Measurements from ENCODE around the gene ZNF184. TPM values are rescaled to one million over a fixed set of nuclear protein-coding genes. Genes with fewer than 3 reads are reported as not detected.

Gene ZNF184
- total RNA-seq (10 to 100 TPM; 19.6 to 21.1 TPM), total RNA-seq (5.1 to 126 (median 36.5) reads per million in 172 experiments)
- polyA plus RNA-seq (2013, experiment 1 of 2), result 5.9 TPM
- 8.6 TPM for polyA plus RNA-seq (2013, experiment 2 of 2)

GRCh38 chr6:27472617-27473400, at the start of gene ZNF184:
ZNF184 (minus strand) TSS chr6:27473105; CDS start chr6:27472294, 811 bp downstream.
- Mint-ChIP-seq H3K4me3 (peak within 1 kb of the TSS; percentile 88), H3K27me3 (no peaks in the 10 kb centered on the region), H3K27ac (peak within 1 kb of the TSS; percentile 91), H3K4me1 (ENCODE audit: low read depth) (peaks cover 53% of the 10 kb centered on the region), H3K9me3 (no peaks in the 10 kb centered on the region), H3K36me3 (ENCODE audit: low read depth) (peaks cover 41% of the 10 kb centered on the region)
- H3K27me3 ChIP-seq (ENCODE audit: control insufficient read depth in 1 of 2, insufficient read depth in 2 of 2, low read length in 2 of 2), result no peaks in the 10 kb centered on the region
- DNase-seq (peak; percentile 68 to 94 (median 80)), ATAC-seq (ENCODE audit: poor library complexity) (peak; percentile 59)
- ChIA-PET CTCF (interaction anchor here (0.6 to 2.4 kb wide), 6 partner anchors 46 to 346 kb away, joined by 3 to 9 read pairs (median 5); no protein-coding TSS in a partner anchor), POLR2A (interaction anchor here (0.7 to 2.2 kb wide), 35 partner anchors 8 to 1532 kb away, joined by 3 to 20 read pairs (median 5); partner anchors contain the start of genes ZNF311 and ZNF391)
- no peaks in the 10 kb centered on the region for H3K9me3 ChIP-seq (ENCODE audit: control insufficient read depth in 1 of 2, insufficient read depth in 1 of 2, low read length in 2 of 2)
- H3K4me3 ChIP-seq (ENCODE audit: low read length), result peak within 1 kb of the TSS; percentile 85
- no peak for TF ChIP-seq CTCF (IDR thresholded peaks at IDR 0.05)
- peak within 1 kb of the TSS; percentile 88 to 96 for H3K27ac ChIP-seq (ENCODE audit: low read depth in 1 of 2, low read length in 2 of 2)
- H3K36me3 ChIP-seq (ENCODE audit: insufficient read depth, low read length), result peaks cover 20% of the 10 kb centered on the region
- intact Hi-C loops (cut with DNase I, micrococcal nuclease), result loop anchor here (5.0 to 10.0 kb wide), 10 partner anchors 81 to 1448 kb away; partner anchors contain the start of genes HMGN4 (in 1 of the 2), POM121L2 (in 1 of the 2), ZNF391 (in 1 of the 2) and ZSCAN23 (in 1 of the 2)
- H3K4me1 ChIP-seq (ENCODE audit: insufficient read depth, low read length), result peaks cover 21% of the 10 kb centered on the region

- peak; percentile 78 for TF ChIP-seq CTCF (IDR thresholded peaks at IDR 0.05)
- peaks cover 0 to 3% of the 10 kb centered on the region in 2 experiments for H3K9me3 ChIP-seq (ENCODE audit: control insufficient read depth in 1 of 2, insufficient read depth in 1 of 2, low read length in 2 of 2)
- Mint-ChIP-seq H3K27ac (peak overlapping the region; percentile 89), H3K4me3 (peak overlapping the region; percentile 91), H3K36me3 (ENCODE audit: low read depth) (peaks cover 9% of the 10 kb centered on the region), H3K27me3 (peaks cover 28% of the 10 kb centered on the region), H3K9me3 (no peaks in the 10 kb centered on the region), H3K4me1 (ENCODE audit: low read depth) (peaks cover 31% of the 10 kb centered on the region)
- no peaks in the 10 kb centered on the region for H3K36me3 ChIP-seq (ENCODE audit: insufficient read depth, low read length)
- peak overlapping the region; percentile 92 for H3K4me3 ChIP-seq (ENCODE audit: low read length)
- H3K27me3 ChIP-seq (ENCODE audit: control insufficient read depth in 1 of 2, insufficient read depth in 2 of 2, low read length in 2 of 2), result peaks cover 7% of the 10 kb centered on the region in 2 experiments
- POLR2A ChIA-PET, result interaction anchor here (0.6 to 2.3 kb wide), 18 partner anchors 14 to 392 kb away, joined by 3 to 33 read pairs (median 4); partner anchors contain the start of gene ZNF184
- DNase-seq (peak; percentile 33 to 89 (median 54)), ATAC-seq (ENCODE audit: poor library complexity) (peak; percentile 84)
- H3K4me1 ChIP-seq (ENCODE audit: insufficient read depth, low read length), result peaks cover 12% of the 10 kb centered on the region
- H3K27ac ChIP-seq (ENCODE audit: low read depth in 1 of 2, low read length in 2 of 2), result peak overlapping the region; percentile 17 to 76
- intact Hi-C loops (cut with DNase I, micrococcal nuclease), result loop anchor here (1.0 to 5.0 kb wide), 12 partner anchors 16 to 384 kb away; partner anchors contain the start of gene POM121L2 (in 1 of the 2)
- CTCF ChIA-PET, result interaction anchor here (0.5 to 2.7 kb wide), 16 partner anchors 12 to 1557 kb away, joined by 3 to 27 read pairs (median 4); partner anchors contain the start of genes POM121L2 and ZNF184
Measured at GRCh38 chr6:27518881-27519795, 46.2 kb upstream of the ZNF184 start.

Data from CD4-positive, alpha-beta T cell (primary cell).